GM23338 (cell line): ENCODE results near the gene KNOP1. TPM values are rescaled to one million over a fixed set of nuclear protein-coding genes. Genes with fewer than 3 reads are reported as not detected.
A peak's percentile ranks its signal among the peaks of the same experiment; 100 is the strongest.

ENCODE experiments used
- ATAC-seq: fragments of 200-7000 bp; cut with Tn5 transposase; 3 replicates; pipeline ENCODE4 v1.9.1; 2020
- DNase-seq: peaks from one replicate; pipeline ENCODE4 v3.0.0-alpha.2; 2015; ENCODE audit warnings: low spot score
- H2AFZ ChIP-seq: fragments of 200-600 bp; sonication (generic); 2 replicates; pipeline ENCODE4 v1.8.0; 2016; ENCODE audit warnings: antibody characterized with exemption, mild to moderate bottlenecking, moderate library complexity
- H3F3A ChIP-seq: fragments of 200-600 bp; sonication (generic); replicated peaks from 2 replicates; pipeline ENCODE4 v1.8.0; 2017; ENCODE audit warnings: antibody characterized with exemption, mixed run types, low read depth
- H3K27ac ChIP-seq: fragments of 200-600 bp; sonication (generic); 2 replicates; pipeline ENCODE4 v1.6.1; 2016; ENCODE audit warnings: low read depth
- H3K27me3 ChIP-seq: fragments of 200-600 bp; sonication (generic); 2 replicates; pipeline ENCODE4 v1.8.0; 2016; ENCODE audit warnings: mild to moderate bottlenecking, mixed run types, moderate library complexity; ENCODE audit not compliant: insufficient read depth
- H3K36me3 ChIP-seq: fragments of 200-600 bp; sonication (generic); 2 replicates; pipeline ENCODE4 v1.8.0; 2016; ENCODE audit warnings: mild to moderate bottlenecking; ENCODE audit not compliant: insufficient read depth
- H3K4me1 ChIP-seq: fragments of 200-600 bp; sonication (generic); 2 replicates; pipeline ENCODE4 v1.8.0; 2016; ENCODE audit warnings: mild to moderate bottlenecking, moderate library complexity; ENCODE audit not compliant: insufficient read depth
- H3K4me2 ChIP-seq: fragments of 200-600 bp; sonication (generic); 2 replicates; pipeline ENCODE4 v1.7.1; 2017; ENCODE audit warnings: mixed run types
- H3K4me3 ChIP-seq: fragments of 200-600 bp; sonication (generic); 2 replicates; pipeline ENCODE4 v1.6.1; 2016; ENCODE audit warnings: mixed run types
- H3K79me2 ChIP-seq: fragments of 200-600 bp; sonication (generic); replicated peaks from 2 replicates; pipeline ENCODE4 v1.8.0; 2017; ENCODE audit warnings: mild to moderate bottlenecking; ENCODE audit not compliant: insufficient read depth
- H3K9me2 ChIP-seq: fragments of 200-600 bp; sonication (generic); 2 replicates; pipeline ENCODE4 v1.8.0; 2017; ENCODE audit not compliant: insufficient read depth
- H4K20me1 ChIP-seq: fragments of 200-600 bp; sonication (generic); replicated peaks from 2 replicates; pipeline ENCODE4 v1.8.0; 2017; ENCODE audit warnings: mild to moderate bottlenecking; ENCODE audit not compliant: insufficient read depth
- H3K27ac Mint-ChIP-seq: 2 replicates; pipeline ENCODE4 v1.8.0; 2020; ENCODE audit warnings: inconsistent platforms, mild to moderate bottlenecking, moderate library complexity, mixed read lengths
- H3K27me3 Mint-ChIP-seq: 3 replicates; pipeline ENCODE4 v1.8.0; 2022; ENCODE audit warnings: low read depth, mild to moderate bottlenecking, moderate library complexity, mixed read lengths, inconsistent platforms; ENCODE audit not compliant: insufficient read depth, poor library complexity
- H3K36me3 Mint-ChIP-seq: 3 replicates; pipeline ENCODE4 v1.8.0; 2021; ENCODE audit warnings: low read depth, mild to moderate bottlenecking, inconsistent platforms, moderate library complexity, mixed read lengths
- H3K4me1 Mint-ChIP-seq: 3 replicates; pipeline ENCODE4 v1.8.0; 2020; ENCODE audit warnings: mild to moderate bottlenecking, inconsistent platforms, mixed read lengths
- H3K4me3 Mint-ChIP-seq: 3 replicates; pipeline ENCODE4 v1.8.0; 2021; ENCODE audit warnings: moderate library complexity, mild to moderate bottlenecking, inconsistent platforms, mixed read lengths
- H3K9me3 Mint-ChIP-seq: 3 replicates; pipeline ENCODE4 v1.8.0; 2020; ENCODE audit warnings: moderate library complexity, mild to moderate bottlenecking, inconsistent platforms, mixed read lengths
- CREB1 ChIP-seq: fragments of 250-450 bp; sonication (Bioruptor Pico); IDR thresholded peaks from 2 replicates; pipeline ENCODE4 v1.5.0; 2020; ENCODE audit warnings: low read depth, mild to moderate bottlenecking, moderate library complexity
- CTCF ChIP-seq, 2 experiments: fragments of 200-600 bp in 1 of 2; sonication (generic) in 1 of 2; conservative IDR thresholded peaks; 2 replicates each; pipeline versions ENCODE4 v1.5.1 to v1.6.1; 2016 to 2017; ENCODE audit warnings: antibody characterized with exemption in 2 of 2, low read depth in 2 of 2, mild to moderate bottlenecking in 2 of 2, moderate library complexity in 1 of 2
- ETS1 ChIP-seq: IDR thresholded peaks from 2 replicates; pipeline ENCODE4 v1.6.1; 2016; ENCODE audit warnings: antibody characterized with exemption
- EZH2 ChIP-seq: fragments of 200-600 bp; sonication (generic); IDR thresholded peaks from one replicate; pipeline ENCODE4 v1.8.0; 2017; ENCODE audit warnings: antibody characterized with exemption, mild to moderate bottlenecking, low read depth; ENCODE audit not compliant: unreplicated experiment
- EZH2phosphoT487 ChIP-seq: fragments of 200-600 bp; sonication (generic); IDR thresholded peaks from one replicate; pipeline ENCODE4 v1.8.1; 2018; ENCODE audit warnings: antibody characterized with exemption; ENCODE audit not compliant: unreplicated experiment
- JUNB ChIP-seq: IDR thresholded peaks from one replicate; pipeline ENCODE4 v1.6.1; 2016; ENCODE audit warnings: antibody characterized with exemption; ENCODE audit not compliant: unreplicated experiment
- NANOG ChIP-seq: IDR thresholded peaks from 2 replicates; pipeline ENCODE4 v1.6.1; 2016; ENCODE audit warnings: antibody characterized with exemption, borderline replicate concordance
- POLR2AphosphoS5 ChIP-seq: IDR thresholded peaks from 2 replicates; pipeline ENCODE4 v1.6.1; 2016; ENCODE audit warnings: antibody characterized with exemption, low read depth
- STAT1 ChIP-seq: IDR thresholded peaks from one replicate; pipeline ENCODE4 v1.6.1; 2016; ENCODE audit warnings: antibody characterized with exemption; ENCODE audit not compliant: unreplicated experiment
- ZNF331 ChIP-seq: fragments of 250-450 bp; sonication (Bioruptor Pico); IDR thresholded peaks from 2 replicates; pipeline ENCODE4 v1.5.0; 2020; ENCODE audit warnings: low read depth, mild to moderate bottlenecking, moderate library complexity
- ZNF462 ChIP-seq: fragments of 250-450 bp; sonication (Bioruptor Pico); IDR thresholded peaks from 2 replicates; pipeline ENCODE4 v1.5.0; 2020; ENCODE audit warnings: mild to moderate bottlenecking, moderate library complexity
- polyA plus RNA-seq: library from polyadenylated mRNA; unstranded; fragments of >200 nt; fragmentation: Nextera tagmentation; extraction: Ambion mirVana; gene quantifications from 2 replicates; pipeline ENCODE4 v1.2.1, GENCODE V29; 2016
- total RNA-seq: library from RNA; depleted of rRNA; stranded (reverse); fragments of >200 nt; shearing (Covaris generic); gene quantifications from 2 replicates; pipeline ENCODE4 v1.2.3, GENCODE V29; 2014

Gene KNOP1
- total and polyA plus RNA-seq, 2 experiments from 2014 or later = 57.7 to 190 TPM

- no peaks in the 10 kb centered on the region; the same call in 1 of the 2 replicates for H3K4me1 ChIP-seq
- no peaks in the 10 kb centered on the region for H3F3A ChIP-seq
- H3K27me3 ChIP-seq = no peaks in the 10 kb centered on the region
- no peak overlapping the region for H3K27ac ChIP-seq
- ATAC-seq (peak; percentile 45), DNase-seq (no peak)
- no peak overlapping the region for H3K4me3 Mint-ChIP-seq
- no peak overlapping the region for H2AFZ ChIP-seq
- TF ChIP-seq CTCF (conservative IDR thresholded peaks at IDR 0.05; ENCODE audit: low read depth in 2 of 2) (peak in 1 of 2 experiments; percentile 44; a peak in 2 of 4 replicates), EZH2phosphoT487 (no peak), CREB1 (CRISPR knock-in tag) (no peak)
- H3K27me3 Mint-ChIP-seq = no peaks in the 10 kb centered on the region
- H3K9me2 ChIP-seq = no peaks in the 10 kb centered on the region
- no peaks in the 10 kb centered on the region for H3K79me2 ChIP-seq
- H3K36me3 ChIP-seq = no peaks in the 10 kb centered on the region
- no peak overlapping the region for H3K4me3 ChIP-seq
- no peak overlapping the region for H3K4me2 ChIP-seq
- no peaks in the 10 kb centered on the region for H4K20me1 ChIP-seq
- H3K27ac Mint-ChIP-seq = no peak overlapping the region
- no peaks in the 10 kb centered on the region for H3K9me3 Mint-ChIP-seq
- H3K36me3 Mint-ChIP-seq = no peaks in the 10 kb centered on the region; the same call in 2 of the 3 replicates
- no peaks in the 10 kb centered on the region; the same call in 2 of the 3 replicates for H3K4me1 Mint-ChIP-seq
These were observed 37.2 kb upstream of the KNOP1 start for GRCh38 chr16:19755268-19755667.

GRCh38 chr16:19754644-19755036 is 36.6 kb upstream of the KNOP1 start:
- Histone ChIP-seq H4K20me1 (no peaks in the 10 kb centered on the region), H3K27me3 (no peaks in the 10 kb centered on the region), H3K27ac (no peak overlapping the region), H3K4me1 (no peaks in the 10 kb centered on the region; the same call in 1 of the 2 replicates), H3K4me2 (no peak overlapping the region), H3K79me2 (no peaks in the 10 kb centered on the region), H2AFZ (no peak overlapping the region), H3K4me3 (no peak overlapping the region), H3F3A (no peaks in the 10 kb centered on the region), H3K36me3 (no peaks in the 10 kb centered on the region), H3K9me2 (no peaks in the 10 kb centered on the region)
- H3K4me3 Mint-ChIP-seq = no peak overlapping the region
- H3K36me3 Mint-ChIP-seq = no peaks in the 10 kb centered on the region; the same call in 2 of the 3 replicates
- ATAC-seq (no peak), DNase-seq (no peak)
- H3K27ac Mint-ChIP-seq = no peak overlapping the region
- H3K27me3 Mint-ChIP-seq = no peaks in the 10 kb centered on the region
- H3K4me1 Mint-ChIP-seq = no peaks in the 10 kb centered on the region; the same call in 2 of the 3 replicates
- no peaks in the 10 kb centered on the region for H3K9me3 Mint-ChIP-seq
- no peak for TF ChIP-seq STAT1
- TF ChIP-seq EZH2 = no peak
- no peak for TF ChIP-seq JUNB
- TF ChIP-seq POLR2AphosphoS5 = no peak
- no peak for TF ChIP-seq ZNF331 (CRISPR knock-in tag)
- TF ChIP-seq ETS1 = no peak
- no peak for TF ChIP-seq ZNF462 (CRISPR knock-in tag)
- no peak for TF ChIP-seq CTCF (conservative IDR thresholded peaks at IDR 0.05; ENCODE audit: low read depth in 2 of 2)
- TF ChIP-seq CREB1 (CRISPR knock-in tag) = no peak
- no peak for TF ChIP-seq NANOG
